Activated naive CD4-positive, alpha-beta T cell treated with anti-CD3 and anti-CD28 coated beads for 36 hours (primary cell): Measurements from ENCODE around the gene MAP4K4. TPM values are rescaled to one million over a fixed set of nuclear protein-coding genes. Genes with fewer than 3 reads are reported as not detected.

Experiments
- CTCF ChIA-PET: fragments of 350-600 bp; sonication (Branson Sonifier 250); formaldehyde crosslinking; loops from one replicate; lab custom pipeline; 2021; ENCODE audit warnings: antibody characterized with exemption; lab: Charles Lee
- DNase-seq: peaks from one replicate; pipeline ENCODE4 v3.0.0-alpha.2; 2020
- H3K27ac Mint-ChIP-seq: one replicate; pipeline ENCODE4 v1.8.0; 2021; ENCODE audit warnings: mild to moderate bottlenecking, mixed read lengths
- H3K27me3 Mint-ChIP-seq: one replicate; pipeline ENCODE4 v1.8.0; 2021; ENCODE audit warnings: low read depth, mixed read lengths
- H3K36me3 Mint-ChIP-seq: one replicate; pipeline ENCODE4 v1.8.0; 2021; ENCODE audit warnings: low read depth, mixed read lengths
- H3K4me1 Mint-ChIP-seq: one replicate; pipeline ENCODE4 v1.8.0; 2021; ENCODE audit warnings: low read depth, mixed read lengths
- H3K4me3 Mint-ChIP-seq: one replicate; pipeline ENCODE4 v1.8.0; 2021; ENCODE audit warnings: mild to moderate bottlenecking, moderate library complexity, mixed read lengths
- H3K9me3 Mint-ChIP-seq: one replicate; pipeline ENCODE4 v1.8.0; 2021; ENCODE audit warnings: mixed read lengths
- intact Hi-C: fragments of 100-400 bp; cut with micrococcal nuclease; formaldehyde crosslinking; loops from one replicate; pipeline ENCODE4 v1.15.1; 2023
- total RNA-seq, 2 experiments: library from RNA; stranded (reverse); gene quantifications; one replicate each; pipeline ENCODE4 v1.2.3, GENCODE V29; 2021

Gene MAP4K4
- total RNA-seq, 2 experiments from 2014 or later = 126 to 131 TPM

DNA sequence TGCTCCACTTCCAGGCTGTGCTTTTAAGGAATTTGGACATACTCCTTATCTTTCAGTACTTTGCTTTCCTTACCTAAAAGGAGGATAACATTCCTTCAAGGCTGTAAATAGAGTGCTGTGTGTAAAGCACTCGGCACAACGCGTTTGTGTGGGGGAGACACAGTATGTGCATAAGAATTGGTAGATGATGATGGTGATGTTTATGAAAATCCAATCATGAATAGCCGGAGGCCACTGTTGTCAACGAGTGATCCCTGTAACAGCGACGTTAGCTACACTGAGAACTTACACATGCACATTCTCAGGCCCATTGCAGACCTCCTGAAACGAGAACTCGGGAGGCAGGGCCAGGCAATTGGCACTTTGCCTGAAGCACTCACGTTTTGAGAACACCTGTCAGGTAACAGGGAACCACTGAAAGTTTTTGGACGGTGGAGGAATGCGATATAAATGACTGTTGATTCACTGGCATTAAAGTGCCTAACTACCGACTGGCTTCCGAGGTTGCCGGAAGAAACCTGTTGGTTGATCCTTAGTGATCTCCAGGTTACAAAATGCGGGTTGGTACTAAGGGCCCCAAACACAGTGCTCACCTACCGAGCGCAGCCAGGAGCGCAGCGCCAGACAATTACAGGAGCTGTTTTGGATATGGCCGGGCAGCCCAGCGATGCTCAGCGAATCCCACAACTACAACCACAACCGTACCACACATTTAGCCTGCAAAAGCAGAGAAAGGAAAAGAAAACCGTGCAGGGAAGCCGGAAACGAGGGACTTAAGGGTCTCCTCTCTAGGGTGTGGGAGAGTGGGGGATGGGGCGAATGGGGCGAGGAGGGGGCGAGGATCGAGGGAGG lies 1.0 kb upstream of the MAP4K4 start:
- CTCF ChIA-PET = interaction anchor here (0.6 to 1.4 kb wide), 10 partner anchors 10 to 277 kb away, joined by 3 to 5 read pairs (median 3); no protein-coding TSS in a partner anchor
- Mint-ChIP-seq H3K9me3 (peaks cover 3% of the 10 kb centered on the region), H3K4me1 (peaks cover 34% of the 10 kb centered on the region), H3K27me3 (no peaks in the 10 kb centered on the region), H3K27ac (peak overlapping the region; percentile 81), H3K36me3 (peaks cover 7% of the 10 kb centered on the region), H3K4me3 (peak overlapping the region; percentile 78)
- peak; percentile 27 for DNase-seq
- intact Hi-C loops = loop anchor here (1.0 to 5.0 kb wide), 3 partner anchors 179 to 444 kb away; partner anchors contain the start of gene CNOT11

DNA sequence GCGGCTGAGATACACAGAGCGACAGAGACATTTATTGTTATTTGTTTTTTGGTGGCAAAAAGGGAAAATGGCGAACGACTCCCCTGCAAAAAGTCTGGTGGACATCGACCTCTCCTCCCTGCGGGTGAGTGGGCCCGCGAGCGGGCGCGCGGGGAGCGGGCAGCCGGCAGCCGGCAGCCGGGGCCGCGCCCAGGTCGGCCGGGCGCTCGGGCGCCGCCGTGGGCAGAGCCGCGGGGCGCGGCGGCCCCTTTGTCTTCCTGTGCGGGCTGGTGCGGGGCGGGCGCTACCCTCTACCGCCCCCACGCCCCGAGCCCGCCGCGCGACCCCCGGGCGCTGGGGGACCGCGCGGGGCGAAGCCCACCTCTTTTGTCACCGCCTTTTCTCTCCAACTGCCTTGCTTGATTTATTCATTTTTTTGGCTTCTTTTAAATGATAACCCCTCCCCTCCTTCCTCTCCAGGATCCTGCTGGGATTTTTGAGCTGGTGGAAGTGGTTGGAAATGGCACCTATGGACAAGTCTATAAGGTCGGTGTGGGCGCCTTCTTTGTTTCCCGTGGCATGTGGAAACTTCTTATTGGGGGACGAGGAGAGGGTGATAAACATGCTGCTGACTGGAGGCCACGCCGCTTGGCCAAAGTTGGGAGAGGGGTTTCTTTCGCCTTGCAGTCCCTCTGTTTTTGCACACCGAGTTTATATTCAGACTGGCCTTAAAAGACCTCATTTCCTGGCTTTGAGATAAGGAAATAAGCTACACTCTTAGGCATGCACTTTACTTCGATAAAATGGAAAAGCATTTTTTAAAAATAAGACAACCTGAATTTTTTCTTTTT lies 722 bp downstream of the MAP4K4 start:
- peaks cover 33% of the 10 kb centered on the region for H3K4me1 Mint-ChIP-seq
- peaks cover 20% of the 10 kb centered on the region for H3K36me3 Mint-ChIP-seq
- CTCF ChIA-PET = interaction anchor here (1.0 to 2.8 kb wide), 8 partner anchors 13 to 126 kb away, joined by 3 to 10 read pairs (median 4); no protein-coding TSS in a partner anchor
- peaks cover 3% of the 10 kb centered on the region for H3K9me3 Mint-ChIP-seq
- H3K27me3 Mint-ChIP-seq = no peaks in the 10 kb centered on the region
- DNase-seq = peak; percentile 33
- intact Hi-C loops = loop anchor here (1.0 to 5.0 kb wide), 4 partner anchors 8 to 223 kb away; partner anchors contain the start of gene RFX8
- no peak overlapping the region for H3K27ac Mint-ChIP-seq
- peak overlapping the region; percentile 67 for H3K4me3 Mint-ChIP-seq

DNA sequence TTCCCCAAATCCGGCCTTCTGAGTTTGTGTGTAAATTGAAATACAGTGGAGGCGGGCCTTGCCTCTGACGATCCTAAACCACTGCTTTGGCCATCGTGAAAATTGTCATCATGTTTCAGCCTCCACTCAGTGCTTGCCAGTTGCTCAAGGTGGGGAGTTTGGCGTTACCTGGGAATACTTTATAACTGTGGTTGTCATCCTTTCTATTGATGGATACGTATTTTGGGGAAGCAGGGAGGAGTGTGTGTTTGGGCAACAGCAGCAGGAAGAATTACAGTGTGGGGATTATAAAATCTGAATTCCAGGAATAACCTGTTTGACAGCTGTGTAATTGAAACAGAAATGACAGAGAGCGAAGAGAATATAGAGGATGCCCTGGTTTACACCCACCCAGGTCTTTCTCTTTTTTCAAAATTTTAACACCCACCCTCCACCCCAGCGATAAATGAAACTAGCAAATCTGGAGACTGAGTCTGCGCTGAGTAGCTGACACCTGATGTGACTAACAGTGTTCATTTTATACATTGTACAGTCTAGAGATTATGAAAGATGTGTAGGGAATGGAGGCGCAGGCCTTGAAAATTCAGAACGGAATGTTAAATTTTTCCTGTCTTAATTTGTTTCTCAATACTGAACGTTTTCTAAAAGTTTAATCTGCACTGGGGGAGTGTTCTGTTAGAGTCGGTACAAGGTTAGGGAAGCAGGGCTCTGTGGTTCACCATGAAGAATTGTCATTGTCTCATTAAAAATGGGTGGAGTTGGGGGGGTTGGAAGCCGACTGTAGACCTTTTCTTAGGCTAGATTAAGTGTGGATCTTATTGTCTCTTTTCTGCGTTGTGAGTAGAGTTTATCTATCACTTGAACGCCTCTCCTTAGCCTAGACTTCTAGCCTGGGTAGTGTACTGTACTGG lies 1.6 kb downstream of the MAP4K4 start:
- CTCF ChIA-PET = interaction anchor here (0.6 to 2.8 kb wide), 9 partner anchors 12 to 125 kb away, joined by 3 to 10 read pairs (median 4); no protein-coding TSS in a partner anchor
- Mint-ChIP-seq H3K36me3 (peaks cover 23% of the 10 kb centered on the region), H3K9me3 (peaks cover 3% of the 10 kb centered on the region), H3K27me3 (no peaks in the 10 kb centered on the region), H3K4me3 (no peak overlapping the region), H3K4me1 (peaks cover 37% of the 10 kb centered on the region), H3K27ac (no peak overlapping the region)
- peak; percentile 49 for DNase-seq
- intact Hi-C loops = loop anchor here (1.0 to 5.0 kb wide), 5 partner anchors 7 to 224 kb away; partner anchors contain the start of gene RFX8

DNA sequence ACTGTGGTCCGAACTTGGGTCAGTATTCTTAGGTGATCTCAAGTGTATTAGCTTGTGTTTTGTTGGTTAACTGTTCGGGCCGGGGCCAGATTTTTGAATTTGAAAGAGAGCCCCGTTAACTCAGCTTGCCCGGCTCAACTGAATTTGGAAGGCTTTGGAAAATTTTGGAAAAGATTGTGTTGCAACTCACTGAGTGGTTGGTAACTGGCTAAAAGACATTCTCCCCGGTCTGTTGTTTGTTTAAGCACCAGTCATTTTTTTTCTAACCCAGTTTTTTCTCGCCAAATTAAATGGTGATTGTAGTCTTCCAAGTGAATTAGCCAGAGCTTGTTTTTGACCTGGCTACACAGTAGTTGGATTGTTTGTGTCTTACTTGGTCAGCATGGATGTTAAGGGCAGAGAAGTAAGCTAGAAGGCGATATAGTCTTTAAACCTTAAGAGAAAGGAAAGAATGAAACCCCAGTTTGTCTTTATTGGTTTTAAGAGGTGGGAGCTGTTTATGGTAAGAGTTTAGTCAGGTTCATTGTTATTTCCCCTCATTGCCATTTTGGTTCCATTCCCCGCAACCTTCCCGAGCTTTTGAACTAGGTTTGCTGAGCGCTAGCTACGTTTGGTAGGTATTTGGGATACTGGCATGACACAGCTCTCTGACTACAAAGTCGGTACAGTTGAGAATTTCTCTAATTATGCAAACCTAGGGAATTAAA lies 2.4 kb downstream of the MAP4K4 start:
- CTCF ChIA-PET = interaction anchor here (0.6 to 2.8 kb wide), 12 partner anchors 11 to 1562 kb away, joined by 3 to 10 read pairs (median 4); no protein-coding TSS in a partner anchor
- Mint-ChIP-seq H3K4me1 (peaks cover 45% of the 10 kb centered on the region), H3K9me3 (peaks cover 2% of the 10 kb centered on the region), H3K4me3 (no peak overlapping the region), H3K36me3 (peaks cover 26% of the 10 kb centered on the region), H3K27me3 (no peaks in the 10 kb centered on the region), H3K27ac (no peak overlapping the region)
- intact Hi-C loops = loop anchor here (1.0 to 5.0 kb wide), 5 partner anchors 17 to 225 kb away; partner anchors contain the start of gene RFX8
- peak; percentile 30 for DNase-seq

DNA sequence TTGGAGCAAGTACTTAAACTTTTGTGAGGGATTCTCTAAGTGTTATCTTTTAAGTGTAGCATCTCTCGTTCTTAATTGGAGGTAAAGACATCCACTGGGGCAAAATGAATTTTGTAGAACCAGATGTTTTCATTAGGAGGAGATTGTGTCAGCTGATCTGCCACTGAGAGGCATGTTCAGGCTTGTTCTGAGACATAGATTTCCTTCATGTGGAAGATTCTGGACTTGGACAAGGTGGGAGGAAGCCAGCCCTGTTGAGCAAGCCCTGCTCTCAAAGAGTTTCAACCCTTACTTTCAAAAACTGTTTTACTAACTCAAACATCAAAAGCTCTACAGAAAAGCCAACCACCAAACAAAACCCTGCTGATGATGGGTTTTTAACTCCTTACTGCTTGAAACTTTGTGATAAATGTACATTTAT lies 6.5 kb downstream of the MAP4K4 start:
- CTCF ChIA-PET = interaction anchor here (0.9 to 1.2 kb wide), 3 partner anchors 14 to 67 kb away, joined by 3 to 5 read pairs (median 4); no protein-coding TSS in a partner anchor
- H3K27me3 Mint-ChIP-seq = no peaks in the 10 kb centered on the region
- H3K36me3 Mint-ChIP-seq = peaks cover 42% of the 10 kb centered on the region
- DNase-seq = peak; percentile 66
- peak overlapping the region; percentile 95 for H3K27ac Mint-ChIP-seq
- peaks cover 2% of the 10 kb centered on the region for H3K9me3 Mint-ChIP-seq
- H3K4me1 Mint-ChIP-seq = peaks cover 77% of the 10 kb centered on the region
- intact Hi-C loops = no loop called here
- peak overlapping the region; percentile 62 for H3K4me3 Mint-ChIP-seq

DNA sequence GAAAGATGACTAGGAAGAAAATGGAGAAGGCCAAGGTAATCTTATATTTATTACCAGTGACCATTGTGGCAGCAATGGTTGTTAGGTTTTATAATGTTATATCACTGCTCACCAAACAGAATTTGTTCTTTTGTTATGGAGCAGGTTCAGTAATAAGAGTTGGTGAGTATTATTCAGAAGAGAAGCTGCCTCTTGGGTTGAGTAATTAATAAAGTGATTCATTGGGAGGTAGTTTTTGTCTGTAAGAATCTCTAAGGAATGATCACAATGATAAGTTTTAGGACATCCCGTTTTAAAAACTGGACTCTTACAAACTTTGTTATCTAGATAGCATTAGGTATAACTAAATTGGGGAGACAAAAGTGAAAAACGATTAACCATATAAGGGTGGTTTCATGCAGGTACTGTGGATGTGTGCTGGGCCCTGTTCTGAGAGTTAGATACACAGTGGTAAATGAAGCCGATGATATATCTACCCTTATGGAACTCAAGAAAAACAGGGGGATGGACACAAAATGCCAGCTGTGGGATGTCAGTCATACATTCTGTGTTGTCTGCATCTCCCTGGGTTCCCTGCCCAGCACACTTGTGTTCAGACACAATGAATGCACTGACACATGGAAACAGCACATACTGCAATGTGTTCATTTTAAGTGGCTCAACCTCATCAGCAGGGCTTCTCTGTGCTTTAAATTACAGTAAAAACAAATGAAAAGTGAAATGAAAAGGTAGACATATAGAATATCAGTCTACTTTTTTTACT lies 7.5 kb downstream of the MAP4K4 start:
- Mint-ChIP-seq H3K4me3 (peak overlapping the region; percentile 17), H3K4me1 (peaks cover 85% of the 10 kb centered on the region)

DNA sequence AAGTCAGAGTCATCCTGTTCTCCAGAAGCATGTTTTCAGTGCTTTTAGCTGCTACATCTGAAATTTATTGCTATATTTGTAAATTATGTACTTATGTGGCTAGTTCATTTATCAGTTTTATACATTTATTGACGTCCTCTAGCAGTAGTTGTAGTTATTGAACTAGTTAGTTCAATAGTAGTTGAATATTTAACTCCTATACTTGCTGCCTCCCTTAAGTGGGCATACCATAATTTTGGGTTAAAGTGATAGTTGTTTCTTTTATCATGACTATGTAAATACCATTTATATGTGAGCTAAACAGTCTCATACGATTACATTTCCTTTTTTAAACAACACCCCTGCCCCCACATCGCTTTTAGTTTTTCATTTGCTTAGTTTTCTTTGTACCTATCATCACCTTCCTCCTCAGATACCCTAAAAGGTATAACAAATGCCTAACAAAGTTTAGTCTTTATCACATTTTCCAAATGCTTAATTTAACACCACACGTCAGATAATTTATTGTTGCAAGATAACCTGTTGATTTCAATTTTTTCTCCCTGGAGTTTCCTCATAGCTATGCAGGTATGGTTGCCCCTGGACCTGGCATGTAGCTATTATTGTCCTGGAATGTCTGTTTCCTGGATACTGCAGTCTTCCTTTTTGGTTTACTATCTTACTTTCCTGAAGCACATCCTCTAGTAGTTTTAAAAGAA lies 8.8 kb downstream of the MAP4K4 start:
- peaks cover 37% of the 10 kb centered on the region for H3K36me3 Mint-ChIP-seq
- H3K27me3 Mint-ChIP-seq = no peaks in the 10 kb centered on the region
- DNase-seq = no peak
- peaks cover 90% of the 10 kb centered on the region for H3K4me1 Mint-ChIP-seq
- H3K9me3 Mint-ChIP-seq = peaks cover 2% of the 10 kb centered on the region
- peak overlapping the region; percentile 87 for H3K27ac Mint-ChIP-seq
- intact Hi-C loops = loop anchor here (1.0 to 2.0 kb wide), 6 partner anchors 8 to 83 kb away; no protein-coding TSS in a partner anchor
- peak overlapping the region; percentile 55 for H3K4me3 Mint-ChIP-seq
- CTCF ChIA-PET = interaction anchor here (0.9 to 1.5 kb wide), 4 partner anchors 9 to 116 kb away, joined by 3 to 6 read pairs (median 4); no protein-coding TSS in a partner anchor

More for the DNA sequence above, 7.5 kb downstream of the MAP4K4 start:
- CTCF ChIA-PET = interaction anchor here (0.9 to 1.2 kb wide), 3 partner anchors 15 to 66 kb away, joined by 3 to 4 read pairs (median 3); no protein-coding TSS in a partner anchor
- intact Hi-C loops = no loop called here
- Mint-ChIP-seq H3K27me3 (no peaks in the 10 kb centered on the region), H3K36me3 (peaks cover 42% of the 10 kb centered on the region), H3K9me3 (peaks cover 2% of the 10 kb centered on the region), H3K27ac (peak overlapping the region; percentile 95)
- no peak for DNase-seq

DNA sequence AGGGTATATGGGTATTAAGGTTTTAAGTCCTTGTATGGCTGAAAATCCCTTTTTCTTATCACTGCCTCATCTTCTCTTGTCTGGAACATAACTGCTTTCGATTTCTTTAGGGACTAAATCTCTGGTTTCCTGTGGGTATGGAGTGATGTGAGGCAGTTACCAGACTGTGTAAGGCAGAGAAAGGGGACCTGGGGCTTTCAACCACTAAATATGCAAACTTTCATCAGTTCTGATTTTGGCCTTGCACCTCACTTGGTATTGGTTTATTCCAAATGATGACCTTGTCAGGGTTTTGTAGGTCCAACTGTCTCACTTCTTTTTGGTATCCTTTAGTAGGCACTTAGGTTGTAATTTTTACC lies 9.3 kb downstream of the MAP4K4 start:
- Mint-ChIP-seq H3K36me3 (peaks cover 37% of the 10 kb centered on the region), H3K27me3 (no peaks in the 10 kb centered on the region), H3K4me3 (peak overlapping the region; percentile 55), H3K27ac (peak overlapping the region; percentile 87), H3K9me3 (peaks cover 2% of the 10 kb centered on the region), H3K4me1 (peaks cover 90% of the 10 kb centered on the region)
- peak; percentile 50 for DNase-seq
- CTCF ChIA-PET = interaction anchor here (0.9 to 1.5 kb wide), 3 partner anchors 11 to 115 kb away, joined by 3 to 6 read pairs (median 4); no protein-coding TSS in a partner anchor
- intact Hi-C loops = loop anchor here (1.0 to 2.0 kb wide), 6 partner anchors 8 to 84 kb away; no protein-coding TSS in a partner anchor

DNA sequence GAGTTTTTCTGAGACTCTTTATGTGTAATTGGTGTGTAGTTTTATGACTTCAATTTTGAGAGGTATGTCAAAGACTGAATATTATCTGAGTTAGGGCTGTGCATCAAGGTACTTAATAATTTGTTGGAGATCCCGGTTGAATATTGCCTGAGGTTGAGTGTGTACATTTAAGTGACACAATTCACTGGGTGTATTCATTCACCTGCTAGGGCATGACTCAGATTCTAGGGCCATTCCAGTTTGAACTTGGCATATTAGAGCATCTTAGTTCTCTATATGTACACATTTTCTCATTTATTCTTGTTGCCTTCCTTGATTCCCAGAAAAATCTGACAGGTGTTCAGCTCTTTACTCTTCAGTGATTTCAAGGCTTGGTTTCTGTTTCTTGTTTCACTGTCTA lies 12.5 kb downstream of the MAP4K4 start:
- no peak for DNase-seq
- Mint-ChIP-seq H3K36me3 (peaks cover 17% of the 10 kb centered on the region), H3K4me3 (no peak overlapping the region), H3K27ac (peak overlapping the region; percentile 28), H3K27me3 (no peaks in the 10 kb centered on the region), H3K9me3 (no peaks in the 10 kb centered on the region), H3K4me1 (peaks cover 84% of the 10 kb centered on the region)
- intact Hi-C loops = loop anchor here (1.0 kb wide), 1 partner anchor 9 kb away; no protein-coding TSS in a partner anchor
- CTCF ChIA-PET = interaction anchor here (0.8 to 3.7 kb wide), 9 partner anchors 9 to 368 kb away, joined by 3 to 10 read pairs (median 3); no protein-coding TSS in a partner anchor
